GM12872 (cell line): Measurements from ENCODE around the gene CD300E.

Experiments
- CTCF ChIP-seq: IDR thresholded peaks from 3 replicates; pipeline ENCODE4 v1.5.1; 2011; ENCODE audit warnings: low read depth, mild to moderate bottlenecking, low read length, moderate library complexity; ENCODE audit not compliant: insufficient read depth

Gene CD300E

DNA sequence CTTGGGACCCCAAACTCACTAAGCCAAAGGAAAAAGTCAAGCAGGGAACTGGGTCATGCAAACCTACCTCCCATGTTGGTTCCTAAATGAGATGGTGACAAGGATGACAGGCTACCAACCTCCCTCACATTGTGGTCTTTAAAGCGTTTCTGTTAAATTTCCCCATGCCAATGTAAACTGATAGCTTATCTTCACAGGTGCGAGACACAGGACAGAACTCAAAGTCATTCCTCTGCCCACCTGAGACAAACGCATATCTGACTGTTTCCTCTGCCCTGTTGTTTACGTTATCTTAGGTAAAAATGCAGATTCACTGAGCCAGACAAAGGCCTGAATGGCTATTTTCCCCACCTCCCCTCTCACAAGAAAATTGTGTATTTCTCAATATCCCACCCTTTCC, 19.0 kb upstream of the CD300E start:
- no peak for TF ChIP-seq CTCF

- no peak for TF ChIP-seq CTCF
These were observed 18.4 kb upstream of the CD300E start for GRCh38 chr17:74641958-74642298.

DNA sequence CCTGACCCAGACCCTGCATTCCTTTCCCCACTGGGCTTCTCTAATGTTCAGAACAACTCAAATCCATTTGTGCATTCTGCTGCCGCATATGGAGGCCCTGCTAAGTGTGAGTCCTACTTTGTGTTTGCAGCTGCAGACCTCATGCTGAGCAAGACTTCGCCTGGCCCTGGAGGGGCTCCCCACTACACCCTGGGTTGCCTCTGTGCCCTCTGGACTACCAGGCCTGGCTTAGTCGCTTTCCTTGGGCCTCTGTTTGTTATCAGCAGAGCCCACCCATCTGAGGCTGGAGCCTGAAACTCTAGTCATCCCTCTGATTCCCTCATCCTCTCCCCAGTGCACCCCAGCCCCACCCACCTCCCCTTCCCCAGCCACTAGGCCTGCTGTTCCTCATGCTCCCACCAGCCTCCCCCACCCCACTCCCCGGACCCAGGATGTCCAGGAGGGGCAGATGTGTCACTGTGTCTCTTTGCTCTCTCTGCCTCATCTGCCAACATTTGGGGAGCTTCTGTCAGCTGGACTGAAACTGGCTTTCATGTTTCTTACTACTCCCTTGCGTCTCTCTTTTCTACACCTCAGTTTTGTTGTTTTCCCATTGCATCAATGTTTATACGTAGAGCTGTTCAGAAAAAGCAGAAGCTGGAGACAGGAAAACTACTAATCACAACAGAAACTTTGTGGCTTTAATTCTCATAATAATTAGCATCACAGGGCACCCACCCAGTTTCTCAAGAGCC, 17.9 kb upstream of the CD300E start:
- TF ChIP-seq CTCF = no peak

GRCh38 chr17:74639704-74640151, 16.2 kb upstream of the CD300E start:
- TF ChIP-seq CTCF = no peak

DNA sequence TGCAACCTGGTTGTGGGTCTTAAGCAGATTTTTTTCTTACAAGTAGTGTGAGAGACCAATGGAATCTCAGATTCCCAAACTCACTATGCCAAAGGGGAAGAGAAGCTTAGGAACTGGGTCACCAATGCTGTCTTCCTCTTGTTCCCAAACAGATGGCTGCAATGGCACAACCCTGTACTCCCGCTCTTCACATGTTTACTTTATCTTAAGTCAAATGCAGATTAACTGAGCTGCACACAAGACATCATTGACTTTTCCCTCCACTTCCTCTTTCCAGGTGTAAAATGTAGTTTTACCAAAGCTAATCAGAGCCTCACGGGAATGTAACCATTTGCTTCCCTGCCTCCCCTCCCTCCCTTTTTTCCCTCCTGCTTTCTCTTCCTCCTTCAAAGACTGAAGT, 14.4 kb upstream of the CD300E start:
- TF ChIP-seq CTCF = no peak

- no peak for TF ChIP-seq CTCF
These were observed 13.7 kb upstream of the CD300E start for GRCh38 chr17:74637265-74637664.

DNA sequence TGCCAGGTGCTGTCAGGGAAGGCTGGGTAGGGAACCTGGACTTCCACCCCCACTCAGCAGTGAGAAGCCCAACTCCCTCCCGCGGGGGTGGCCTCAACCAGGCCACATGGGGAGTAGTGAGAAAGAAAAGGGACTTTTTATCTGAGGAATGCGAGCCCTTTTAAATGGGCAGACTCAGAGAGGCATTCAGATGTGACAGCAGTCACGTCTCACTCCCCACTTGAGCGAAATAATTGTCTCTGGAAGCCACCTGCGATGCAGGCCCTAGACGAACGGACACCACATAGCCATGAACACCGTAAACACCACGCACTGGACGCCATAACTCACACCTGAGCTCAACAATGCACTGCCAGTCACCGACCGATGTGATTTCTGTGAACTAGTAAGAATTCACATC, 11.9 kb upstream of the CD300E start:
- TF ChIP-seq CTCF = no peak

DNA sequence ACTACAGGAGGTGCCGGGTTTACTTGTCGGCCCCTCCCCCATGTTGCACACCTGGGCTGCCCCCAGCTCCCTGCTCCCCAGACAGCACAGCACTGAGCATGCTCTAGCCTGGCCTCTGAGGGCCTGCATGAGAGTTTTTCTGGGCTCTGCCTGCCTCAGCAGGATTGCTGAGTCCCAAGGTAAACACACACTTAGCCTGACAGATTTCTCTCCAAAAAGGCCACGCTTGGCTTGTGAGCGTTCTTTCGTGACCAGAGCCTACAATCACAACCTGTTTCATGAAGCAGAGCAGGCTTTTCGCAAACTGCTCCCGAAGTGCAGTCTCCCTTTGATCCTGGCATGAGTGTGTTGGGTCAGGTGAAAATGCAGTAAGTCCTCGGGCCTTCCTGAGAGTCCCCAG, 9.8 kb upstream of the CD300E start:
- no peak for TF ChIP-seq CTCF
